ENCODE data around the gene ENTPD6. TPM values are rescaled to one million over a fixed set of nuclear protein-coding genes. Genes with fewer than 3 reads are reported as not detected.

Gene ENTPD6
- total RNA-seq, 2 experiments from 2014 or later = 47.7 to 48.2 TPM

GRCh38 chr20:25217161-25218108, 21.9 kb downstream of the ENTPD6 start:
- Mint-ChIP-seq H3K27ac (no peak overlapping the region), H3K36me3 (ENCODE audit: low read depth) (peaks cover 3% of the 10 kb centered on the region), H3K9me3 (no peaks in the 10 kb centered on the region), H3K4me1 (no peaks in the 10 kb centered on the region), H3K27me3 (no peaks in the 10 kb centered on the region), H3K4me3 (no peak overlapping the region)
- DNase-seq = no peak
- ChIA-PET CTCF (no interaction called here), POLR2A (no interaction called here)

DNA sequence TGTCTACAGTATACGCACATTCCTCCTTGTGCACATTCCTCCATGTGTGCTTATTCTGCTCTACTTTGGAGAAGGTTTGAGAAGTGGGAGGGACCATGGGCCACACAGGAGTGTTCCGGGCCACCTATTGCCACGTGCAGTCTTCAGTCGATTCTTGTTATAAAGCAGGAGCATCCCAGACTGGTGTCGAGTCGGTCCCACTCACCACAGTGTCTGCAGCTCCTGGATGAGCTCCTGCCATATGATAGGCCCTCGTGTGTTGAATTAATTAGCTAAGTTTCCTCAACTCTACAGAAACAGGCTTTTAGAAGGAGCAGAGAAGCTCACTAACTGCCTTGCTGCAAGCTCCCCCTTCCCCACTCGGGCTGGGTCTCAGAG, 22.6 kb downstream of the ENTPD6 start:
- no peaks in the 10 kb centered on the region for H3K27me3 Mint-ChIP-seq
- peaks cover 3% of the 10 kb centered on the region for H3K4me1 Mint-ChIP-seq
- no peaks in the 10 kb centered on the region for H3K9me3 Mint-ChIP-seq
- peaks cover 3% of the 10 kb centered on the region for H3K36me3 Mint-ChIP-seq (ENCODE audit: low read depth)
- no peak for DNase-seq
- H3K27ac Mint-ChIP-seq = no peak overlapping the region
- no peak overlapping the region for H3K4me3 Mint-ChIP-seq
- ChIA-PET CTCF (no interaction called here), POLR2A (no interaction called here)

- Mint-ChIP-seq H3K4me1 (peaks cover 6% of the 10 kb centered on the region), H3K27me3 (no peaks in the 10 kb centered on the region), H3K36me3 (ENCODE audit: low read depth) (peaks cover 3% of the 10 kb centered on the region), H3K27ac (no peak overlapping the region), H3K9me3 (no peaks in the 10 kb centered on the region), H3K4me3 (no peak overlapping the region)
- CTCF ChIA-PET = no interaction called here
- no peak for DNase-seq
- POLR2A ChIA-PET = no interaction called here
These were observed 23.0 kb downstream of the ENTPD6 start for GRCh38 chr20:25218492-25218891.

DNA sequence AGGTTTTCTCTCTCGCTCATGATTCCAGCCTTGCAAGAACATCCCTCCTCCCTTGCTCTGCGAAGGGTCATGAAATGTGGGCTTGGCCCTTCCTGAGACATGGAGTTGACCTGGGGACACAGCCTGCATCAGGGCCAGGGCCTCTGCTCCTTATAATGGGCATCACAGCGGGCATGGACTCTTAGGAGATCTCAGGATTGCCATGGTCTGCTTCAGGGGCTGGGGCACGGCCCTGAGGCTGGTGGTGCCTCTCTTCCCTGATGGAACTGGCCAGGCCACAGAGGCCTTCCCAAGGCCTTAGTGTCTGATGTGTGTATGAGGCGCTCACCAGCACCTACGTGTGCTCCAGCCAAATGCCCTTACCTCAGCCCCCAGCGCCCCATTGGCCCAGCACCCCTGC, 23.9 kb downstream of the ENTPD6 start:
- DNase-seq = no peak
- H3K36me3 Mint-ChIP-seq (ENCODE audit: low read depth) = peaks cover 3% of the 10 kb centered on the region
- peaks cover 9% of the 10 kb centered on the region for H3K4me1 Mint-ChIP-seq
- no peaks in the 10 kb centered on the region for H3K9me3 Mint-ChIP-seq
- H3K27me3 Mint-ChIP-seq = no peaks in the 10 kb centered on the region
- H3K27ac Mint-ChIP-seq = no peak overlapping the region
- ChIA-PET POLR2A (no interaction called here), CTCF (no interaction called here)
- H3K4me3 Mint-ChIP-seq = no peak overlapping the region

DNA sequence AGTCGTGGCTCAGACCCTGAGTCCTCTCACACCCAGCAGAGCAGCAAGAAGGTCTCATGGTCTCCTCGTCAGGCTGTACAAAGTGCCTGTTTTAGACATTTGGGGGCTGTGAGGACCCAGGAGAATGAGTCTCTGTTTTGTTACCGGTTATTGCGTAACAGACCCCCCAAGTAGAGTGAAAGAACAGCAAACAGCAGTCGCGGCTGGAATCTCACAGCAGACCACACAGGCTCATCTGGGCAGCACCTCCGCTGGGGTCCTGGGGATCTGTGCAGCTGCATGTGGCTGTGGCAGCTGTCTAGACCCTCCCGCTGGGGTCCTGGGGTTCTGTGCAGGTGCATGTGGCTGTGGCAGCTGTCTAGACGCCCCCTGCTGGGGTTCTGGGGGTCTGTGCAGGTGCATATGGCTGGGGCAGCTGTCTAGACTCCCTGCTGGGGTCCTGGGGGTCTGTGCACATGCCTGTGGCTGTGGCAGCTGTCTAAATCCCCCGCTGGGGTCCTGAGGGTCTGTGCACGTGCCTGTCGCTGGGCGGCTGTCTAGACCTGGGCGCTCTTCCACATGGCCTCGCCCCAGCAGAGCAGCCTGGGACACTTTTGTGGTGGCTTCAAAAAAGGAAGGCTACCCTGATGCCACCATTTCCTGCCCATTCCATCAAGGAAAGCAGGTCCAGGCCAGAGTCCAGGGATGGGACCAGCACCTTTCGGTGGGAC, 24.7 kb downstream of the ENTPD6 start:
- ChIA-PET POLR2A (interaction anchor here (0.6 to 1.6 kb wide), 2 partner anchors 27 to 49 kb away, joined by 3 to 7 read pairs; partner anchors contain the start of gene PYGB), CTCF (no interaction called here)
- peaks cover 9% of the 10 kb centered on the region for H3K4me1 Mint-ChIP-seq
- DNase-seq = no peak
- peaks cover 3% of the 10 kb centered on the region for H3K36me3 Mint-ChIP-seq (ENCODE audit: low read depth)
- no peak overlapping the region for H3K4me3 Mint-ChIP-seq
- no peaks in the 10 kb centered on the region for H3K9me3 Mint-ChIP-seq
- H3K27me3 Mint-ChIP-seq = no peaks in the 10 kb centered on the region
- no peak overlapping the region for H3K27ac Mint-ChIP-seq

GRCh38 chr20:25220810-25221591, 25.5 kb downstream of the ENTPD6 start:
- ChIA-PET CTCF (interaction anchor here (1.3 to 1.4 kb wide), 2 partner anchors 9 to 26 kb away, joined by 3 read pairs; no protein-coding TSS in a partner anchor), POLR2A (interaction anchor here (0.6 to 1.6 kb wide), 2 partner anchors 27 to 49 kb away, joined by 3 to 7 read pairs; partner anchors contain the start of gene PYGB)
- Mint-ChIP-seq H3K4me1 (peaks cover 9% of the 10 kb centered on the region), H3K27ac (no peak overlapping the region), H3K36me3 (ENCODE audit: low read depth) (peaks cover 5% of the 10 kb centered on the region), H3K9me3 (no peaks in the 10 kb centered on the region), H3K27me3 (no peaks in the 10 kb centered on the region), H3K4me3 (no peak overlapping the region)
- DNase-seq = no peak

DNA sequence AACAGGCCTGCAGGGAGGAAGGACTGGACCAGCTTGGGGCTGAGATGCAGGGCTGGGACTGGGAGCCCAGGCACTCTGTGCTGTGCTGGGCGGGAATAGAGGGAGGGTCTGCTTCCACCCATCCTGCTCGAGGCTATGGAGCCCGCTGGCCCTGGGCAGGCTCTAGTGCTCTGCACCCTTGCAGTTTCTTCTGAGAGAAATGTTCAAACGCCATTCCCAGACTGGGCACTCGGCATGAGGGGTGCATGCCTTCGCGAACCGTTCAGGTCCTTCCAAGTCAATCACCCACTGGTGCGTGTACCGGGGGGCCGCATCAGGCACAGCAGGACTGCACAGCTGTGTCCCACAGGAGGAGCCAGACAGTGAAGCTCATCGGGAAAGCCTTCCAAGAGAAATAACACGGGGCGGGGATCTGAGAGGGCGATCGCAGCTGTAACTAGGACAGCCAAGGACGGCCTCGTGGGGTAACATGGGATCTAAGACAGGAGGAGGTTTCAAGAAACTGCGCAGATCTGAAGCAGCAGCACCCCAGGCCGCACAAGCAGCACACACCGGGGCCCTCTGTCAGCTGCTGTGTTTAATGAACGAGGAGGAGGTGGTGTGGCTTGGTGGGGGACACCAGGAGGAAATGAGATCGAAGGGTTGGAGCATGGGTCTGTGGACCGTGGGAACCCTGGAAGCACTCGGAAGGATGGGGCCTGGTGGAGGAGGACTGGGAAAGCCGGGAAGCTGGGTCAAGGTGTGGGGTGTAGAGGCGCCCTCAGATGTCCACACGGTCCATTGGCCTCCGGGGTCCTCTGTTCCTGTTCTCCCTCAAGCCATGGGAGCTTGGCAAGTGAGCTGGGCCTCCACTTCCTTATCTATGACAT, 26.3 kb downstream of the ENTPD6 start:
- Mint-ChIP-seq H3K9me3 (no peaks in the 10 kb centered on the region), H3K27ac (no peak overlapping the region), H3K36me3 (ENCODE audit: low read depth) (peaks cover 7% of the 10 kb centered on the region), H3K4me3 (no peak overlapping the region), H3K27me3 (no peaks in the 10 kb centered on the region), H3K4me1 (peaks cover 9% of the 10 kb centered on the region)
- CTCF ChIA-PET = interaction anchor here (1.3 to 1.6 kb wide), 3 partner anchors 8 to 228 kb away, joined by 3 to 4 read pairs (median 3); no protein-coding TSS in a partner anchor
- DNase-seq = no peak
- POLR2A ChIA-PET = interaction anchor here (1.6 kb wide), 1 partner anchor 26 kb away, joined by 7 read pairs; the partner anchor contains the start of gene PYGB

DNA sequence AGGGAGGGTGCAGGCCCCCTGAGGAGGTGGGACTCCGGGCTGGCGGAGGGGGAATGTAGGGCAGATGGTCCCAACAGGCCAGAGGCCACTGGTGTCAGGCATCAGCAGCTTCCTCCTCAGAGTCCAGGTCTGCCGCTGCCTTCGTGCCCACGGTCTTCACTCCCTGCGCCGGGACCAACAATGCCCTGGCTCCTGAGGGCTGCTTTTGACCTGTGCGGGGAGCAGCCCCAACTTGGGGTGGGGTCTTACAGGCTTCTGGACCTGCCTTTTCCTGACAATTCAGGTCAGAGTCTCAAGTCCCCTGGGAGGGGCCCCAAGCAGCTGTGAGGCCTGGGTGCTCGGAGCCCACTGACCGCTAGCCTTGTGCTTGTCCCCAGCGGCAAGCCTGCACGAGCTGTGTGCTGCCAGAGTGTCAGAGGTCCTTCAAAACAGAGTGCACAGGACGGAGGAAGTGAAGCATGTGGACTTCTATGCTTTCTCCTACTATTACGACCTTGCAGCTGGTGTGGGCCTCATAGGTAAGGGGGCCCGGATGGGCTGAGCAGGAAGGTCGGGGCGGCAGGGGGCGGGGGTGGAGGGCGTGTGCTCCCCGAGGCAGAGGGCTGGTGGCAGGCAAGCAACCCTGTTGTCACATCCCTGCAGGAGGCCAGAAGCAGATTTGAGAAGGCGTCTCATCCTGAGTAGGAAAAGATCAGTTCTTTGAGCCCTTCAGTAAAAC, 27.1 kb downstream of the ENTPD6 start:
- no peak for DNase-seq
- peaks cover 9% of the 10 kb centered on the region for H3K4me1 Mint-ChIP-seq
- H3K9me3 Mint-ChIP-seq = no peaks in the 10 kb centered on the region
- CTCF ChIA-PET = interaction anchor here (1.0 to 1.6 kb wide), 5 partner anchors 24 to 229 kb away, joined by 3 to 8 read pairs (median 4); no protein-coding TSS in a partner anchor
- H3K27me3 Mint-ChIP-seq = no peaks in the 10 kb centered on the region
- peak overlapping the region; percentile 58 for H3K27ac Mint-ChIP-seq
- peaks cover 4% of the 10 kb centered on the region for H3K36me3 Mint-ChIP-seq (ENCODE audit: low read depth)
- POLR2A ChIA-PET = interaction anchor here (1.4 to 1.7 kb wide), 2 partner anchors 25 to 27 kb away, joined by 4 to 13 read pairs; partner anchors contain the start of genes ENTPD6 and PYGB
- H3K4me3 Mint-ChIP-seq = no peak overlapping the region

- Mint-ChIP-seq H3K4me3 (no peak overlapping the region), H3K9me3 (no peaks in the 10 kb centered on the region), H3K27me3 (no peaks in the 10 kb centered on the region), H3K36me3 (ENCODE audit: low read depth) (peaks cover 4% of the 10 kb centered on the region), H3K27ac (peak overlapping the region; percentile 58), H3K4me1 (peaks cover 9% of the 10 kb centered on the region)
- ChIA-PET CTCF (interaction anchor here (1.0 to 1.6 kb wide), 6 partner anchors 23 to 229 kb away, joined by 3 to 8 read pairs (median 4); partner anchors contain the start of gene ENTPD6), POLR2A (interaction anchor here (1.4 to 1.7 kb wide), 2 partner anchors 25 to 28 kb away, joined by 4 to 13 read pairs; partner anchors contain the start of genes ENTPD6 and PYGB)
- peak; percentile 65 for DNase-seq
These were observed 27.7 kb downstream of the ENTPD6 start for GRCh38 chr20:25223179-25223661.

GRCh38 chr20:25223765-25224720, 28.5 kb downstream of the ENTPD6 start:
- no peaks in the 10 kb centered on the region for H3K27me3 Mint-ChIP-seq

More at GRCh38 chr20:25223765-25224720, 28.5 kb downstream of the ENTPD6 start:
- peak overlapping the region; percentile 58 for H3K27ac Mint-ChIP-seq
- CTCF ChIA-PET = interaction anchor here (0.6 to 1.5 kb wide), 6 partner anchors 12 to 184 kb away, joined by 3 to 8 read pairs (median 4); partner anchors contain the start of gene ENTPD6
- no peak for DNase-seq
- H3K36me3 Mint-ChIP-seq (ENCODE audit: low read depth) = peaks cover 4% of the 10 kb centered on the region
- POLR2A ChIA-PET = interaction anchor here (1.4 to 1.7 kb wide), 2 partner anchors 24 to 29 kb away, joined by 4 to 13 read pairs; partner anchors contain the start of genes ENTPD6 and PYGB
- no peaks in the 10 kb centered on the region for H3K9me3 Mint-ChIP-seq
- H3K4me3 Mint-ChIP-seq = no peak overlapping the region
- H3K4me1 Mint-ChIP-seq = peaks cover 9% of the 10 kb centered on the region
